ENCODE measurements around the gene ZNF324.
A peak's percentile ranks its signal among the peaks of the same experiment; 100 is the strongest.
"Not testable (repeated sequence)": the region's sequence is repeated elsewhere in the genome, so short reads cannot be mapped to it uniquely, and the experiment has no call there.

The ZNF324 gene

DNA sequence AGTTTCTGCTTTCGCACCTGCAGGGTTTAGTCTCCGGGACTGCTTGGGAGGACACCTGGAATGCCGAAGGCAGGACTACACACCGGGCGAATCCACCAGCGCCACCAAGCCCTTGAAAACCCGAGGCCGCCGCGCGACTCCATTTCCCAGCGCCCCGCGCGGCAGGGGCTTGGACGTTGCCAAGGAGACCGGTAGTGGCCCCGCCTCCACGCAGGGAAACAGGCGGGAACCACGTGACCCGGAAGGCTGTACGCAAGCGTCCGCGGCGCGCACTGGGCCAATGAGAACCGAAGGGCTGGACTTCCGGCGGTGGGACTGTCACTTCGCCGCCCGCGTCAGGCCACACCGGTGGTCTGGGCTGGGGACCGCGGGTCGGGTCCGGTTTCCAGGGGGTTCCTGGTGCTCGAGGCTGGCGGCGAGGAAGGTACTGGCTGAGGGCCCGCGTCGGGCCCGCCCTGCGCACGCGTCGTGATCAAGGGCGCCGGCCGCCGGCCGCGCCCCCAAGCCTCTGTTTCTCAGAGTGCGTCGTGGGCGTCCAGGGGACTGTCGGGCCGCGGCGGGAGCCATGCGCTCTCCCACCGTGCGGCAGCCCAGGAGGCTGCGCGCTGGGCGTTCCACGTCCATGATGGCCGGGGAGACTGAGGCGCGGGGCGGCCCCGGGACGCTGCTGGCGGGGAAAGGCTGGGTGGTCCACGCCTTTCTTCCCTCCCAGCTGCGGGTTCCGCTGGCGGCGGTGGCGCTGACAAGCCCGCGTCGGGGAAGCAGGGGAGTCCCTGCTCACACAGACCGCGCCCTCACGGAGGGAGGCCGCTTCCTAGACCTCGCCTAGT lies at the start of gene ZNF324:
Gene ZNF324, plus strand, starts transcription at position 321 of the 830 bp plus-strand sequence. CDS start 2,106 bp downstream, outside the sequence.
- DNase-seq: peak; percentile 98

DNA sequence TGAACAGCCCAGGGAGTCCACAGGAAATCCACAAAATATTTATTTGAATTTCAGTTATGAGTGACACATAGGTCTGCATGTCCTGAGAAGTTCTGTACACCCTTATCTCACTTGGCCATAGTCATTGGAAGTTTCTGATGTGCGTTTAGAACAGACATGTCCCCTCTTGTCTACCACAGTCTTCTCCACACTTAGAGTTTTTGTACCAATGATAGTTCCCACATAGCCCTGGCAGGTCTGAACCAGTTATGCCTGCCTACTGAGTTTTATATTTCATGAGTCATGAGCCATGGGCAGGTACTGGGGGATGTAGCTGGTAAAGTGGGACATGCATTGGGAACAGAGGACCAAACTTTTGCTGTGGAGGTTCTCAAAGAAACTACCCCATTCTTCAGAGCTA lies 38.3 kb upstream of the ZNF324 start:
- DNase-seq: no peak

DNA sequence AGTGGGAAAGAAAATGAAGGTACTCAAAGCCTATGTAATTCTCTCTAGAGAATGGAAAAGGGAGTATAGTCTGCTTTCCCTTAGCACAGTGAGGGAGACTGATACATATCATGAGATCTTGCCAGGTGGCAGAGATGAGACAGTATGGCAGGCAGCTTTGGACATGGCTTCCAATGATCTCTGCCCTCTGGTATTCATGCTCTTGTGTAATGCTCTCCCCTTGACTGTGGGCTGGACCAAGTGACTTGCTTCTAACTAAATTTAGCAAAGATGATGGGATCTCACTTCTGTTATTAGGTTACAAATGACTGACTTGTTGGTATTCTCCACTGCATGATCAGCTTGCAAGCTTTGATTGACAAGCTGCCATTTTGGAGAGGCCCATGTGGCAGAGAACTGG lies 37.1 kb upstream of the ZNF324 start:
- DNase-seq: no peak

DNA sequence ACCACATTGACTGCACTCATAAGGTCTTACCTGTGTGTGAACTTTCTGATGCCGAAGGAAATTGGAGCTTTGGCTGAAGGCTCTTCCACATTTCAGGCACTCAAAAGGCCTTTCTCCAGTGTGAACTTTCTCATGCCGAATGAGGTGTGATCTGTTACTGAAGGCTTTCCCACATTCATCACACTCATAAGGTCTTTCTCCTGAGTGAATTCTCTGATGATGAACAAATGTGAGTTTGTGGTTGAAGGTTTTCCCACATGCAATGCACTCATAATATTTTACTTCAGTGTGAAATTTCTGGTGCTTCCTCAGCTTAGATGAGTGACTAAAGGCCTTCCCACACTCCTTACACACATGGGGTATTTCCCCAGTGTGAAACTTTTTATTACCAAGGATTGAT lies 32.7 kb upstream of the ZNF324 start:
- no peak for DNase-seq

DNA sequence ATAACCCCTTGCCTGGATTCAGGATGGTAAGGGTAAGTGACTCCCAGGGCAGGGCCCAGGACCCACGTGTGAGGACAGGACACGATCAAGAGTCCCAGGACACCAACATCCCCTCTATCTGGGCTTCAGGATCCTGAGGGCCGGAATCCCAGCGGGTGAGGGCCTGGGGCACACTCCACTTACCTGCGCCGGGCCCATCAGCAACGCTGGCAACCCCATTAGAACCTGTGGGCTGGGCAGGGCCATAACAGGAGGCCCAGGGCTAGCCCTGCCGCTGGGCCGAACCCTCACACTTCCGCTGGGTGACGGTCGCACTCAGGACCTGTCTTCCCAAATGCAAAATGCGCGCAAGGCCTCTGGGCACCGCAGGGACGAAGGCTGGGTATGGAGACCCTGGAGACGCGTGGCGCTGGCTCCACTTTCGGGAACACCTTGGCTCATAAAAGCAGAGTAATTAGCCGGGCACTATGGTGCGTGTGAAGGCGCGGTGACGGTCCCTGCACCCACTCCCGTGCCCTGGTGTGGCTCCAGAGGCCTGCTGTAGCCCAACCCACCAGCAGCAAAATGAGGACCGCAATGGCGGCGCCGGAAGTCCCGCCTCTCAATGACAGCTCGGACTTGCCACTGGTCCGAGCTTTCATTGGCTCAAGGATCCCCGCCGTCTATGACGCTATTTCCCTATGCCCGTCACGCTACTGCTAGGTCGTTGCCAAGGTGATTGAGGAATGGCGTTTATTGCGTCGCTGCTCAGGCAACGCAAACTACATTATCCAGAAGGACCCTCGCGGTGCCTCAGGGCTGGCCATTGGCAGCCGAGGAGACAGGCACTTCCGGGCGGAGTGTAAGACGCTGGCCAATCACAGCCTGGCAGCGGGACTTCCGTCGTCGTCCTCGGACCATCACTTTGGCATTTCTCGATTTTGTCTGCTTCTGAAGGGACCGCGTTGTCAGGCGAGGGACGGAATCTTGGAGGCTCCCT lies 27.0 kb upstream of the ZNF324 start, which contains the start of gene ZNF132:
Gene ZNF132, minus strand, starts transcription at position 578 of the 979 bp plus-strand sequence. Its CDS starts 332 bp downstream, at position 246.
- peak; percentile 91 for DNase-seq

DNA sequence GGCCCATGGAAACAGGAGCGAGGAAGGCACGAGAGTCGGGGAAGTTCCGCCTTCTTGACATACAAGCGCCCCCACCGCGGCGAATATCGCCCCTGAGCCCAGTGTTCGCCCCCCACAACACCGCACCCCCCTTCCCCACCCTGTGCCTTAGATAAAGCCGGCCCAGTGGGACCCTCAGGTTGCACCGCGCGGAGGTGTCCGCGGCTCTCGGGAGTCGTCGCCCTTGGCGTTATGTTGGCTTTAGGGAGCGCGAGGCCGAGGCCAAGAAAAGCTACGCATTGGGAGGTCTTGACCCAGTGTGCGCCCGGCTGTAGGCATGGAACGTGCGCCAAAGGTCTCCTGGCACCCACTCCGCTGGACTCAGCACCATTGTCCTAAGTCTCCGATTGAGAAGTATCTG lies 26.3 kb upstream of the ZNF324 start:
- no peak for DNase-seq

DNA sequence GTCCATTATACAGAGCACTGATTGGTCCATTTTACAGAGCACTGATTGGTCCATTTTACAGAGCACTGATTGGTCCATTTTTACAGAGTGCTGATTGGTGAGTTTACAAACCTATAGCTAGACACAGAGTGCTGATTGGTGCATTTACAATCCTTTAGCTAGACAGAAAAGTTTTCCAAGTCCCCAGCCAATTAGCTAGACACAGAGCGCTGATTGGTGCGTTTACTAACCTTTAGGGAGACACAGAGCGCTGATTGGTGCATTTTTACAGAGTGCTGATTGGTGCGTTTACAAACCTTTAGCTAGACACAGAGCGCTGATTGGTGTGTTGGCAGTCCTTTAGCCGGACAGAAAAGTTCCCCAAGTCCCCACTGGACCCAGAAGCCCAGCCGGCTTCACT lies 23.9 kb upstream of the ZNF324 start:
- DNase-seq: not testable (repeated sequence)

DNA sequence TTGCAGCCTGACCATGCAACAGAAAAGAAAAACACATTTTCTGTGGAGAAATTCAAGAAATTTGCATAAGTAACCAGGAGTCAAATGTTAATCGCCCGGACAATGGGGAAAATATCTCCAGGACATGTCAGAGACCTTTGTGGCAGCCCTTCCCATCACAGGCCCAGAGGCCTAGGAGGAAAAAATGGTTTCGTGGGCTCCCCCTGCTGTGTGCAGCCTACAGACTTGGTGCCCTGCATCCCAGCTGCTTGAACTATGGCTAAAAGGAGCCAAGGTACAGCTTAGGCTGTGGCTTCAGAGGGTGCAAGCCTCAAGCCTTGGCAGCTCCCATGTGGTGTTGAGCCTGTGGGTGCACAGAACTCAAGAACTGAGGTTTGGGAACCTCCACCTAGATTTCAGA lies 18.0 kb upstream of the ZNF324 start:
- DNase-seq: not testable (repeated sequence)

DNA sequence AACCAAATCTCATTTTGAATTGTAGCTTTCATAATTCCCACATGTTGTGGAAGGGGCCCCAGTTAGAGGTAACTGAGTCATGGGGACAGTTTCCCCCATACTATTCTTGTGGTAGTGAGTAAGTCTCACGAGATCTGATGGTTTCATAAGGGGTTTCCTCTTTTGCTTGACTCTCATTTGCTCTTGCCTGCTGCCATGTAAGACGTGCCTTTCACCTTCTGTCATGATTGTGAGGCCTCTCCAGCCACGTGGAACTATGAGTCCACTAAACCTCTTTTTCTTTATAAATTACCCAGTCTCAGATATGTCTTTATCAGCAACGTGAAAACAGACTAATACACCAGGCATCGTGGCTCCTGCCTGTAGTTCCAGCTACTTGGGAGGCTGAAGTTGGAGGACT lies 16.9 kb upstream of the ZNF324 start:
- not testable (repeated sequence) for DNase-seq

DNA sequence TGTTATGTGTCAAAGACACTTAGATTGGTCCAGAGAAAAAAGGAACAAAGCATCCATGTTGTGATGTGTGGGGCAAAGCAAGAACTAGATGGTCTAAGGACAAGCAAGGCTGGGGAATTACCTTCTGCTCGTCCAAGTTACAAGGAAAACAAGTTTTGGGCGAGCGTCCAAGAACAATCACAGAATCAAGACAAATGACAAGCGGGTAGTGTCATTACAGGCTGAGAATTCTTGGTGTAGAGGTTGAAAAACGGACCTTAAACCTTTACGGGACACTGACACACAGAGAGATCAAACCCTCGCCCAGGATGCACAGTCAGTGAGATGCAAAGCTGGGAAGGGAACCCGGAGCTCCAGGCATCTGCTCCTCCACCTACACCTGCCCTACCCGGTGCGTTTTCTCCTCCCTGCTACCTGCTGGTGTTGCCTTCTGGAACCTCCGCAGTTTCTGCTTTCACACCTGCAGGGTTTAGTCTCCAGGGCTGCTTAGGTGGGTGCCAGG lies 16.0 kb upstream of the ZNF324 start:
- no peak for DNase-seq

DNA sequence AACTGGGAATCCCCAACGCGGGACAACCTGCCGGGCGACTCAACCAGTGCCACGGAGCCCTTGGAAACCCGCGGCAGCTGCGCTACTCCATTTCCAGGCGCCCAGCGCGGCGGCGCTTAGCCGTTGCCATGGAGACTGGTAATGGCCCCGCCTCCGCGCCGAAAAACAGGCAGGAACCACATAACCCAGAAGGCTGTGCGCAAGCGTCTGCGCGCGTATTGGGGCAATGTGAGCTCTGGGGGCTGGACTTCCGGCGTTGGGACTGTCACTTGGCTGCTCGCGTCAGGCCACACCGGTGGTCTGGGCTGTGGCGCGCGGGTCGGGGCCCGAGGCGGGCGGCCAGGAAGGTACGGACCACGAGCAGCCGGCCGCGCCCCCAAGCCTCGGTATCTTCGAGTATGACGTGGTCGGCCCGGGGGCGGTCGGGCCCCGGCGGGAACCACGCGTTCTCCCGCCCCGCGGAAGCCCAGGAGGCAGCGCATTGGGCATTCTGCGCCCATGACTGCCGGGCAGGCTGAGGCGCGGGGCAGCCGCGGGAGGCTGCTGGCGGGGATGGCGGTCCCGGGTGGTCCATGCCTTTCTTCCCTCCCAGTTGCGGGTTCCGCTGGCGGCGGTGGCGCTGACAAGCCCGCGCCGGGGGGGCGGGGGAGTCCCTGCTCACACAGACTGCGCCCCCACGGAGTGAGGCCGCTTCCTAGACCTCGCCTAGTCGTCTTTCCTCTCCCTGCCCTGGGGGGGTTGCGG lies 15.3 kb upstream of the ZNF324 start, which contains the start of gene ZNF324B:
Gene ZNF324B, plus strand, starts transcription at position 265 of the 744 bp plus-strand sequence. CDS start 2,080 bp downstream, outside the sequence.
- peak; percentile 97 for DNase-seq

DNA sequence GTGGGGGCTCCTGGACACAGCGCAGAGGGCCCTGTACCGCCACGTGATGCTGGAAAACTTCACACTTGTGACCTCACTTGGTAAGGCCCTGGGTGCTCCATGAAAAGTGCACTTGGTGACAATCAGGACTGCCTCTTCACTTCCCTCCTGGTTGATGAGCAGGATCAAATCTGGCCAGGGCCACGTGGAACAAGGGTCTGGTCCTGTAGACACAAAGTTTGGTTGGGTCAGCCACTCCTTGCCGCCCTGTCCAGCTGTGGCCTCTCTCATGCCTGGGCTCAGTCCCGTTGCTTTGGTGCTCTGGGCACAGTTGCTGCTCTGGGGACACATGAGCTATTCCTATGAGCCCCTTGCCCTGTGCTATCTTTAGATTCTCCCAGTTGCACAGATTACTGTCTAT lies 13.1 kb upstream of the ZNF324 start:
- DNase-seq: no peak

DNA sequence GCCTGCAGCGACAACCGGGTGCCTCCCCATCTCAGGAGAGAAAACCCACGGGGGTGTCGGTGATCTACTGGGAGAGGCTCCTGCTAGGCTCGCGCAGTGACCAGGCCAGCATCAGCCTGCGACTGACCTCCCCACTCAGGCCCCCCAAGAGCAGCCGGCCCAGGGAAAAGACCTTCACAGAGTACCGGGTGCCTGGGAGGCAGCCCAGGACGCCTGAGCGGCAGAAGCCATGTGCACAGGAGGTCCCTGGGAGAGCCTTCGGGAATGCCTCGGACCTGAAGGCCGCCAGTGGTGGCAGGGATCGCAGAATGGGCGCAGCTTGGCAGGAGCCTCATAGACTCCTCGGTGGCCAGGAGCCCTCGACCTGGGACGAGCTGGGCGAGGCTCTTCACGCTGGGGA lies 11.6 kb upstream of the ZNF324 start:
- DNase-seq: no peak

DNA sequence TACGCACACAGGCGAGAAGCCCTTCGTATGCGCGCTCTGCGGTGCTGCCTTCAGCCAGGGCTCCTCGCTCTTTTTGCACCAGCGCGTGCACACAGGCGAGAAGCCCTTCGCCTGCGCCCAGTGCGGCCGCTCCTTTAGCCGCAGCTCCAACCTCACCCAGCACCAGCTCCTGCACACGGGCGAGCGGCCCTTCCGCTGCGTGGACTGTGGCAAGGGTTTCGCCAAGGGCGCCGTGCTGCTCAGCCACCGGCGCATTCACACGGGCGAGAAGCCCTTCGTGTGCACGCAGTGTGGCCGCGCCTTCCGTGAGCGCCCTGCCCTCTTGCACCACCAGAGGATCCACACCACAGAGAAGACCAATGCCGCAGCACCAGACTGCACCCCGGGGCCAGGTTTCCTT lies 10.8 kb upstream of the ZNF324 start:
- DNase-seq: no peak

DNA sequence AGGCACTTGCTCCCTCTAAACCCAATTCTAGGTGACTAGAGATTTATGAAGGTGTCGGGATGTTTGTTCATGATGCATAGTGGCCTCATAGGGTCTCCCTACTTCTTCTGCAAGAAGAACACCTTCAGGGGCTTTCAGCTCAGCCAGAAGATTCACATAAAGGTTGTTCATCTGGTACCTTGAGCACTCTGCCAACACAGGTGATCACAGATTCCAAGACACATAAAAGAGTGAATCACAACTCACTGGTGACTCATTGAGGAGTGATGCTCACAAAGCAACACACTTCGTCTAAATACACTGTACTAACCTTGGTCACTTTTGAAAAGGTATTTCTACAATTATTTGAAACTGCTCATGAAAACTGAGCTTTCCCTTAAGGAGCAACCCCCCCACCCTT lies 6.8 kb upstream of the ZNF324 start:
- no peak for DNase-seq

DNA sequence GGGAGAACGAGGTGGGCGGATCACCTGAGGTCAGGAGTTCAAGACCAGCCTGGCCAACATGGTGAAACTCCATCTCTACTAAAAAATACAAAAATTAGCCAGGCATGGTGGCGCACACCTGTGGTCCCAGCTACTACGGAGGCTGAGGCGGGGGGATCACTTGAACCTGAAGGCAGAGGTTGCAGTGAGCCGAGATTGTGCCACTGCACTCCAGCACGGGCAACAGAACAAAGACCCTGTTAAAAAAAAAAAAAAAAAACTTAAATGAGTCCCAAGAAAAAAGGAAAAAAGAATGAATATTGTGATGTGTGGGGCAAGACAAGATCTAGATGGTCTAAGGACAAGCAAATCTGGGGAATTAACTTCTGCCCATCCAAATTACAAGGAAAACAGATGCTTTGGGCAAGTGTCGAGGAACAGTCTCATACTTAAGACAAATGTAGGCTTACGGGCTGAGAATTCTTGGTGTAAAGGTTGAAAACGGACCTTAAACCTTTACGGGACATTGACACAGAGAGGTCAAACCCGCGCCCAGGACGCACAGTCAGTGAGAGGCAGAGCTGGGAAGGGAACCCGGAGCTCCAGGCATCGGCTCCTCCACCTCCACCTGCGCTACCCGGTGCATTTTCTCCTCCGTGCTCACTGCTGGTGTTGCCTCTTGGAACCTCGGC lies 656 bp upstream of the ZNF324 start:
- DNase-seq: no peak

DNA sequence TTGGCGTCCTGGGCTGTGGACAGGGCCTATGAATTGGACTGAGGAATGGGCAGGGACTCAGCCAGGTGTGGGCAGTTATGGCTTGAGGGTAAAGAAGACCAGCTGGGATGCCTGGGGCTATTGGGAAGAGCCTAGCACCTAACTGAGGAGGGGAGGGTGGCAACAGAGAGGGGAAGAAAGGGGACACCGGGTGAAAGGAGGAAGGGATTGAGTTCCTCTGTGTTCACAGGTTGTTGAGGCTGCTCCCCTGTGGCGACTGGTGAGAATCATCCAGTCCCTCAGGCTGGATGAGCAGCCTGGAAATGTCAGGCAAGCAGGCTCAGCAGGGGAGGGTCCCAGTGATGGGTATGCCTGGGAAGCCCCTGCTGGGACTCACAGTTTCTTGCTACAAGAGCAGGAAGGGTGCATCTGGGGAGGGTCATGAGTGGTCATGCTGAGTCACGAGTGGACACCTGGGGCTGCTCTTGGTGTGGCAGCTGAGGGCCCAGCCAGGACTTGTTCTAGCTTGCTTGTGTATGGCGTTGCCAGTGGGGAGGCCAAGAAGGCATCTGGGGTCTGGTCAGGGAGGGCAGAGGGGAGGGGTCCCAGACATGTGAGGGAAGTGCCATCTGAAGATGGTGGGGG lies 1.4 kb downstream of the ZNF324 start:
- no peak for DNase-seq

DNA sequence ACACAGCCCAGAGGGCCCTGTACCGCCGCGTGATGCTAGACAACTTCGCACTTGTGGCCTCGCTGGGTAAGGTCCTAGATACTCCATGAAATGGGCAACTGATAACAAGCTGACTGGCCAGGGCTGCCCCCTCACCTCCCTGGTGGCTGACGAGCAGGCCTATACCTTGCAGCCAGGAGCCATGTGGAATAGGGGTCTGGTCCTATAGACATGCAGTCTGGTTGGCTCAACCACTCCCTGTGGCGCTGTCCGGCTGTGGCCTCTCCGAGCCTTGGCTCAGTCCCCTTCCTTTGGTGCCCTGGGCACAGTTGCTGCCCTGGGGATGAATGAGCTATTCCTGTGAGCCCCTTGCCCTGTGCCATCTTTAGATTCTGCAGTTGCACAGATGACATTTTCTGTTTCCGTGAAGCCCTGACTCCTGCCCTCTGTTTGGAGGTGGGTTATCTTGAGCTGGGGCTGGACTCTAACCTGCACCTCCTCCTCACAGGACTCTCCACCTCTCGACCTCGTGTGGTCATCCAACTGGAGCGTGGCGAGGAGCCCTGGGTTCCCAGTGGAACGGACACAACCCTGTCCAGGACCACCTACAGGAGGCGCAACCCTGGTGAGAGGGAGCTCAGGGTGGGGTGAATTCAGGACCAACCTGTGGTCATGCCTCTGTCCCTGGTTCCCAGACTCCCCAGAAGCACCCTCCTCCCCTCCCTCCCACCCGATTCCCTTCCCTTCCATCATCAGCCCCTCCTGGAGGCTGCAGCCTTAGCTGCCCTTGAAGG lies 2.5 kb downstream of the ZNF324 start:
- DNase-seq: no peak

DNA sequence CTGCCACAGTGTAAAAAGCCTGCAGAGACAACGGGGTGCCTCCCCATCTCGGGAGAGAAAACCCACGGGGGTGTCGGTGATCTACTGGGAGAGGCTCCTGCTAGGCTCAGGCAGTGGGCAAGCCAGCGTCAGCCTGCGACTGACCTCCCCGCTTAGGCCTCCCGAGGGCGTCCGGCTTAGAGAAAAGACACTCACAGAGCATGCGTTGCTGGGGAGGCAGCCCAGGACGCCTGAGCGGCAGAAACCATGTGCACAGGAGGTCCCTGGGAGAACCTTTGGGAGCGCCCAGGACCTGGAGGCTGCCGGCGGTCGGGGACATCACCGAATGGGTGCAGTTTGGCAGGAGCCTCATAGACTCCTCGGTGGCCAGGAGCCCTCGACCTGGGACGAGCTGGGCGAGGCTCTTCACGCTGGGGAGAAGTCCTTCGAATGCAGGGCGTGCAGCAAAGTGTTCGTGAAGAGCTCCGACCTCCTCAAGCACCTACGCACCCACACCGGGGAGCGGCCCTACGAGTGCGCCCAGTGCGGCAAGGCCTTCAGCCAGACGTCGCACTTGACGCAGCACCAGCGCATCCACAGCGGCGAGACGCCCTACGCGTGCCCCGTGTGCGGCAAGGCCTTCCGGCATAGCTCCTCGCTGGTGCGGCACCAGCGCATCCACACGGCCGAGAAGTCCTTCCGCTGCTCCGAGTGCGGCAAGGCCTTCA lies 4.1 kb downstream of the ZNF324 start:
- DNase-seq: not testable (repeated sequence)

DNA sequence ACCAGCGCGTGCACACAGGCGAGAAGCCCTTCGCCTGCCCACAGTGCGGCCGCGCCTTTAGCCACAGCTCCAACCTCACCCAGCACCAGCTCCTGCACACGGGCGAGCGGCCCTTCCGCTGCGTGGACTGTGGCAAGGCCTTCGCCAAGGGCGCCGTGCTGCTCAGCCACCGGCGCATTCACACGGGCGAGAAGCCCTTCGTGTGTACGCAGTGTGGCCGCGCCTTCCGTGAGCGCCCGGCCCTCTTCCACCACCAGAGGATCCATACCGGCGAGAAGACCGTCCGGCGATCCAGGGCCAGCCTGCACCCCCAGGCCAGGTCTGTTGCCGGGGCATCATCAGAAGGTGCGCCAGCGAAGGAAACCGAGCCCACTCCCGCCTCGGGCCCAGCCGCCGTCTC lies 4.9 kb downstream of the ZNF324 start:
- no peak for DNase-seq
